ENCODE results near the gene RNASE11. TPM values are rescaled to one million over a fixed set of nuclear protein-coding genes. Genes with fewer than 3 reads are reported as not detected.
A peak's percentile ranks its signal among the peaks of the same experiment; 100 is the strongest.

Gene RNASE11
- total and polyA plus RNA-seq, 9 of the 15 experiments (the other 6 are each of a cell fraction or from before 2014, with no cell fraction given), result 0.16 to 0.29 (median 0.22) TPM; not detected in 6

- Histone ChIP-seq H3K9ac (ENCODE audit: insufficient read depth in 1 of 2, low read depth in 2 of 2, low read length in 2 of 2) (no peak overlapping the region), H3K9me1 (ENCODE audit: control insufficient read depth, insufficient read depth, low read length) (no peaks in the 10 kb centered on the region), H3K9me3 (replicated peaks; ENCODE audit: control insufficient read depth, insufficient read depth, low read depth, low read length) (no peaks in the 10 kb centered on the region), H3K4me2 (ENCODE audit: insufficient read depth, low read length) (no peak overlapping the region), H2AFZ (ENCODE audit: low read depth, low read length) (0 out of 2 replicates have a peak overlapping the region, but pooled peaks have one; percentile 21), H3K27ac (ENCODE audit: extremely low read depth, low read depth, low read length) (no peak overlapping the region), H3K79me2 (ENCODE audit: control insufficient read depth, insufficient read depth, low read length) (no peaks in the 10 kb centered on the region), H3K4me1 (replicated peaks in 1 of 2; ENCODE audit: control insufficient read depth in 2 of 2, insufficient read depth in 2 of 2, low read length in 2 of 2) (peaks cover 0 to 9% of the 10 kb centered on the region in 2 experiments; a peak in 3 of 5 replicates), H3K27me3 (ENCODE audit: control insufficient read depth in 2 of 2, insufficient read depth in 2 of 2, low read length in 2 of 2) (no peaks in the 10 kb centered on the region), H3K36me3 (ENCODE audit: control insufficient read depth, insufficient read depth, low read length) (no peaks in the 10 kb centered on the region), H4K20me1 (replicated peaks; ENCODE audit: control insufficient read depth, insufficient read depth, low read length) (no peaks in the 10 kb centered on the region), H3K4me3 (no peak overlapping the region)
- WGBS (ENCODE audit: insufficient coverage, low coverage, missing lambda C conversion rate), result 24% methylated on average over 5 of the region's 5 CpGs
- no TSS peak for BruUV-seq (replicated peaks)
- ChIA-PET POLR2A (interaction anchor here (0.9 to 1.3 kb wide), 2 partner anchors 78 to 138 kb away, joined by 3 to 4 read pairs; partner anchors contain the start of gene PNP), CTCF (ENCODE audit: low intra/inter-chr PET ratio) (interaction anchor here (1.0 to 3.4 kb wide), 4 partner anchors 76 to 280 kb away, joined by 3 to 49 read pairs (median 8); no protein-coding TSS in a partner anchor)
- in situ Hi-C loops (cut with MboI) (loop anchor here (10.0 kb wide), 1 partner anchor 193 kb away; the partner anchor contains the start of gene TEP1), intact Hi-C loops (cut with micrococcal nuclease) (loop anchor here (2.0 to 5.0 kb wide), 4 partner anchors 60 to 345 kb away; partner anchors contain the start of gene APEX1)
- ATAC-seq, result no peak
- no peak for DNase-seq (ENCODE audit: extremely low read depth in 1 of 4, low spot score in 3 of 4)
- FAIRE-seq, result no peak
- TF ChIP-seq SIX5 (IDR thresholded peaks at IDR 0.05; ENCODE audit: borderline replicate concordance in 1 of 2, insufficient read depth in 1 of 2, low read depth in 1 of 2, low read length in 2 of 2) (no peak), SOX6 (IDR thresholded peaks at IDR 0.05) (no peak), RBM15 (IDR thresholded peaks at IDR 0.05; ENCODE audit: insufficient read depth, low read length) (no peak), RNF2 (IDR thresholded peaks at IDR 0.05) (no peak), PHF21A (IDR thresholded peaks at IDR 0.05; ENCODE audit: borderline replicate concordance, low read depth) (no peak), POU5F1 (IDR thresholded peaks at IDR 0.05; ENCODE audit: borderline replicate concordance, low read depth, low read length, partially characterized antibody) (no peak), POLR2B (IDR thresholded peaks at IDR 0.05; ENCODE audit: low read depth, partially characterized antibody) (no peak), ZNF75A (CRISPR knock-in tag; IDR thresholded peaks at IDR 0.05) (no peak), ZC3H8 (IDR thresholded peaks at IDR 0.05) (no peak), POLR2G (IDR thresholded peaks at IDR 0.05; ENCODE audit: low read depth, low read length) (no peak), ETS1 (conservative IDR thresholded peaks at IDR 0.05; ENCODE audit: control insufficient read depth, low read depth, low read length) (no peak), ZFP30 (CRISPR knock-in tag; IDR thresholded peaks at IDR 0.05; ENCODE audit: borderline replicate concordance) (no peak), FOXA1 (IDR thresholded peaks at IDR 0.05; ENCODE audit: borderline replicate concordance) (no peak), HNRNPUL1 (IDR thresholded peaks at IDR 0.05; ENCODE audit: low read length) (no peak), ARID3A (IDR thresholded peaks at IDR 0.05; ENCODE audit: borderline replicate concordance, low read depth, low read length) (no peak), JUND (IDR thresholded peaks at IDR 0.05; ENCODE audit: borderline replicate concordance, low read depth, low read length) (no peak), JUND (tag; IDR thresholded peaks at IDR 0.05; ENCODE audit: borderline replicate concordance, low read depth, low read length) (no peak), ZNF436 (CRISPR knock-in tag; IDR thresholded peaks at IDR 0.05) (no peak), ZNF699 (CRISPR knock-in tag; IDR thresholded peaks at IDR 0.05; ENCODE audit: insufficient replicate concordance) (no peak)
These were observed 19.8 kb upstream of the RNASE11 start for GRCh38 chr14:20607617-20608016.

Data from K562 (cell line).